GM19438 (cell line): ENCODE data around the gene TNFRSF8.
"Not testable (repeated sequence)": the region's sequence is repeated elsewhere in the genome, so short reads cannot be mapped to it uniquely, and the experiment has no call there.

Source experiments
- ATAC-seq: cut with Tn5 transposase; IDR thresholded peaks from one replicate; pipeline ENCODE4 v1.9.1; 2021; ENCODE audit warnings: low read depth; ENCODE audit not compliant: unreplicated experiment

The TNFRSF8 gene

DNA sequence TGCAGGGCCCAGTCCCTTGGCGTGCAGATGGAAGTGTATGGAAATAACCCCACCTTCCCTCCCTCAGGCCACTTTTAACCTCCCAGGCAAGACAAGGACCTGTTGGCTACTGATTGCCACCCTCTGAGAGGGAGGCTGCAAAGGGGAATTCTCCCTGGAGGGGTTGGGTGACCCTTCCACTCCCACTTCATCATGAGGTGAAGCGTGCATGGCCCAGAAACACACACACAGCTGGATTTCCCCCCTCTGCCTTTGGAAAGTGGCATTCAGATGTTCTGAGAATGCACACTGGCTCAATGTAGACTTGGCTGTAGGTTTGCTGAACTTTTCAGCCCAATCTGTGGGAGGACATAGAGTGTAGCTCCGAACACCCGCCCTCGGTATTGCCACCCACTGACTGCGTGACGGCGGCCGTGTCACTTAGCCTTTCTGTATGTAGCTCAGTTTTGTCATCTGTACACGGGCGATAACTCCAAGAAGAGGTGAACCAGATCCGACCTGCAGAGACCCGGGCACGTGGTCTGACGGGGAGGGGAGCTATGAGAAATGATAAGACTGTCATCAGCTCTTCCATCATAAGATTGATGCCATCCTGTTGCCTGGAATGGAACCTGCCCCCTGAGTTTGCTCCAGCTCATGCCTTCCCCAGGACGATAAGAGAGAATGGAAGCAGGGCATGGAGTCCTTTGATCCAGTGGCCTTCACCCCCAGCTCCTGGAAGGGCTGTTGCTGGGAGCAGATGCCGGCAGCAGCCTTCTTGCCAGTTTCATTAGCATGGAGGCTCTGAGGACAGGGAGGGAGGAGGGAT lies 24.5 kb upstream of the TNFRSF8 start:
- no peak for ATAC-seq

DNA sequence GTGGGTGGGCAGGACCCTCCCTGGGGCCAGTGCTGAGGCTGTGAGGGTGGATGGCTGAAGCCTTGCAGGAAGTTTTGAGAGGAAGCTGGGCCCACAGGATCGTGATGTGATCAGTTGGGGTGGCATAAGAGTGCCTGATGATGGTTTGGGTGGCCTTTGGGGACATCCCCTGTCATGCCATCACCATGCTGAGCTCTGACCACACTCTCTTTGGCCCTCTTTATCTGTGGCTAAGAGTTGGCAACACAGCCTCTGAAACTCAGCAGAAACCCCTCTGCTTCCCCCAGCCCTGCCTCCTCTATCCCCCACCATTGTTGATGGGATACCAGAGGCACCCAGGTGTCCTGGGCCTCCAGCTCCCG lies 24.0 kb upstream of the TNFRSF8 start:
- ATAC-seq = no peak

DNA sequence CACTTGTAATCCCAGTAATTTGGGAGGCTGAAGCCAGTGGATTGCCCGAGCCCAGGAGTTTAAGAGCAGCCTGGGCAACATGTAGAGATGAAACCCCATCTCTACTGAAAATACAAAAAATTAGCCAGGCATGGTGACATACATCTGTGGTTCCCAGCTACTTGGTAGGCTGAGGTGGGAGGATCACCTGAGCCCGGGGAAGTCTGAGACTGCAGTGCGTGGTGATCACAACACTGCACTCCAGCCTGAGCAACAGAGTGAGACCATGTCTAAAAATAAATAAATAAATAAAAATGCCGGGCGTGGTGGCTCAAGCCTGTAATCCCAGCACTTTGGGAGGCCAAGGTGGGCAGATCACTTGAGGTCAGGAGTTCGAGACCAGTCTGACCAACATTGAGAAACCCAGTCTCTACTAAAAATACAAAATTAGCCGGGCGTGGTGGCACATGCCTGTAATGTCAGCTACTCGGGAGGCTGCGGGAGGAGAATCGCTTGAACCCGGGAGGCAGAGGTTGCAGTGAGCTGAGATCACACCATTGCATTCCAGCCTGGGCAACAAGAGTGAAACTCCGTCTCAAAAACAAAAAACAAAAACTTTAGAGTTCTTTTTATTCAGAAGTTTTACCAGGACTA lies 23.2 kb upstream of the TNFRSF8 start:
- not testable (repeated sequence) for ATAC-seq

DNA sequence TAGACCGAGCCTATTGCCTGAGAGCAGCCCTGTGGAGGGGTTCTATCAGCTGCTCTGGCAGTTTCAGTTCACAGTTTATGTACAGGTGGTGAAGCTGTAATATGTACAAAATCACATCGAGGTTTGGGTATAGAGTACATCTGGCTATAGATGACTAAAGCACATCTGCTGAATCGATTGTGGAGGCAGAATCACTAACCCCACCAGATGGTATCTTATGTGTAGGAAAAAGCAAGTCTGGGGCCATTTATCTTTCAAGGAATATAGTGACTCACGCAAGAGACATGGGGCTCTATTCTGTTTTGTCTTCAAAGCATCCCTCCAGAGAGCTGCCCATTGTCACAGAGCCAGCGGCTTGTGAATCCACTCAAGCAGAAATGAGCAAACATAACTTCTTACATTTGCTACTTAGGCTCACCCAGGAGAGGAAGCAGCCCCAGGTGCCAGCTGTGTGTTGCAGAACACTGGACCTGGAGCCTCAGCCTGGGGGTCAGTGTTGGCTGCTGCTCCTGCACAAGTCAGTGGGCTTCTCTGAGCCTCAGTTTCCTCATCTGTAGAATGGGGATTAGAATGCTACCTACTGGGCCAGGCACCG lies 22.5 kb upstream of the TNFRSF8 start:
- ATAC-seq = peak; percentile 72

DNA sequence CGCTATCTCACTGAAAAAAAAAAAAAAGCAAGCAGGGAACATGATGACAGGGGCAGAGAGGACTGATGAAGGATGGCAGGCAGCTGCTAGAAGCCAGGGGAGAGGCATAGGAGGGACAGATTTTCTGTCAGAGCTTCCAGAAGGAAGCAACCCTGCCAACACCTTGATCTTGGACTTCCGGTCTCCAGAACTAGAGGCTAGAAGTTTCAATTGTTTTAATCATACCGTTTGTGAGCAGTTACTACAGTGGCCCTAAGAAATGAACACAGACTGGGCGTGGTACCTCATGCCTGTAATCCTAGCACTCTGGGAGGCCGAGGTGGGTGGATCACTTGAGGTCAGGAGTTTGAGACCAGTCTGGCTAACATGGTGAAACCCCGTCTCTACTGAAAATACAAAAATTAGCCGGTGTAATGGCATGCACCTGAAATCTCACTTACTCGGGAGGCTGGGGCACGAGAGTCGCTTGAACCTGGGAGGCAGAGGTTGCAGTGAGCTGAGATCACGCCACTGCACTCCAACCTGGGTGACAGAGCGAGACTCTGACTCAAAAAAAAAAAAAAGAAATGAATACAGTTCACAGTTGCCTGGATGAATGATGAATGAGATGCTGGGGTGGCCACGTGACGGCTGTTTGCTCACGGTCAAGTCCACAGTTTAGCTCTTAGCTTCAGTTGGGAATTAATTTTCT lies 18.8 kb upstream of the TNFRSF8 start:
- not testable (repeated sequence) for ATAC-seq

DNA sequence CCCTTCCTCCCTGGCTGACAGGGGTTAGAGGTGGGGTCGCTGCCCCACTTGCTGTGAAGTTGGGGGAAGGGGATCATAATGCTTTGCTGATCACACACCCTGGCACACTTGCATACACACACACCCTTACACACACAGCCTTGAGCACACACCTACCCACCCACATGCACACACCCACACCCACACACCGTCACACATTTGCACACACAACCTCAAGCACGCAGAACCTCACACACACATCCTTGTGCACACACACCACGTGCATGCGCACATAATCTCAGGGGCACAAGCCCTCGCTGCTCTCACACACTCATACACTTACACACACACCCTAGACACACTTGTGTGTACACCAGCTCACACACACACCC lies 16.4 kb upstream of the TNFRSF8 start:
- ATAC-seq = no peak

DNA sequence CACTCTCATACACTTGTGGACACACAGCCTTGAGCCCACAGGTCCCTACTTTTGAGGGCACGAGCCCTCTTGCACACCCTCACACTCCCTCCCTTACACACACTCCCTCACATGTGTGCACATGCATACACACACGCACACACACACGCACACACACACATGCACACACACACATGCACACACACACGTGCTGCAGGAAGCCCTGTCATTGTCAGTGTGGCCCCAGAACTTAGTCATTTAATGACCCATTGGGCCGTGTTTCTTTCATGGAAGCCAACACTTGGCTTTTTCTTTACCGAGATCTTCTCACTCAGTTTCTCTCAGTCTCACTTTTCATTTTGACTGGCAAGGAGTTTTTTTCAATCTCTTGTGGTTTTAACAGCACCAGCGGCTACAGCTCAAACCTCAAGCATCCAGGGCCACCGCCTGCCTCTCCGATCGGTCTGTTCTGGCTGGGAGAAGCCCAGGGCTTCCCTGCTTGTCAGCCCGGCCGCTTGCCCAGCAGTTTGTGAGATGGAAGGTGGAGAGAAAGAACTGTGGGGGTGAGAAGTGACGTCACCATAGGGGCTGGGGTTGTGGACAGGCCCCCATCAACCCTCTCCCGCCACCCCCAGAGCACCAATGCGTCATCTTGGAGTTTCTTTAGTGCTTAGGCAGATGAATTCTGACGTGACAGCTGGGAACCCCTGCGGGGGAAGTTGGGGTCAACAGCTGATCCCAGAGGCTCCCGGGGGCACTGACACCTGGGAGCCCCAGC lies 15.8 kb upstream of the TNFRSF8 start:
- ATAC-seq = peak; percentile 30

DNA sequence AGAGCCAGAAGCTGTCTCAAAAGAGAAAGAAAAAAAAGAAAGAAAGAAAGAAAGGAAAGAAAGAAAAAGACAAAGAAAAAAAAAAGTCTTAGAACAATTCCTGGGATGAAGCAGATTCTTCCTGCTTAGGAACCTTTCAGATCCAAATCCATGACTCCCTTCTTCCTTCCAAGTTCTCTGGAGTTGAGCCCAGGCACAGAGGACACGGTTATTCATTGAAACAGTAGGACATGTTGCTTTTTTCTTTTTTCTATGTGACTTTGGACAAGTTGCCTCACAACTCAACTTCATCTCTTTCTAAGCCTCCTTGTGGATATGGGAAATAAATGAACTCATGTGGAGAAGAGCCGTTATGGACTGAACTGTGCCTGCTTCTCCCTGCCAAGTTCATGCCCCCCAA lies 14.7 kb upstream of the TNFRSF8 start:
- no peak for ATAC-seq

DNA sequence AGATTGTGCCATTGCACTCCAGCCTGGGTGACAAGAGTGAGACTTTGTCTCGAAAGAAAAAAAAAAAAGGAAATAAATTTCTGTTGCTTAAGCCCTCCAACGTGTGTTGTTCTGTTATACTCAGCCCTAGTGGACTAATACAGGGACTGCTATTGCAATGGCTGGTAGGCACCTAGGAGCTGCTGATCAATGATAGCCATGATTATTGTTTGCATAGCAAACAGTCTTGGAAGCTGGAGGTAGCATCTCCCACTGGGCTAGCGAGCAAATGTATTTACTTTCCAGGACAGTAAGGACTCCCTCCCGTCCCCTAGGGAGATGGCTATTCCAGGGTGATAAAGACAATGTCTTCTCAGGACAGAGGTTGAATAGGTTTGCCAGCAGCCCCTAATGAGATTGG lies 13.5 kb upstream of the TNFRSF8 start:
- no peak for ATAC-seq

GRCh38 chr1:12051361-12051760 lies 11.7 kb upstream of the TNFRSF8 start:
- ATAC-seq = no peak

- ATAC-seq = peak; percentile 65
These were observed 11.0 kb upstream of the TNFRSF8 start for GRCh38 chr1:12052008-12052573.

DNA sequence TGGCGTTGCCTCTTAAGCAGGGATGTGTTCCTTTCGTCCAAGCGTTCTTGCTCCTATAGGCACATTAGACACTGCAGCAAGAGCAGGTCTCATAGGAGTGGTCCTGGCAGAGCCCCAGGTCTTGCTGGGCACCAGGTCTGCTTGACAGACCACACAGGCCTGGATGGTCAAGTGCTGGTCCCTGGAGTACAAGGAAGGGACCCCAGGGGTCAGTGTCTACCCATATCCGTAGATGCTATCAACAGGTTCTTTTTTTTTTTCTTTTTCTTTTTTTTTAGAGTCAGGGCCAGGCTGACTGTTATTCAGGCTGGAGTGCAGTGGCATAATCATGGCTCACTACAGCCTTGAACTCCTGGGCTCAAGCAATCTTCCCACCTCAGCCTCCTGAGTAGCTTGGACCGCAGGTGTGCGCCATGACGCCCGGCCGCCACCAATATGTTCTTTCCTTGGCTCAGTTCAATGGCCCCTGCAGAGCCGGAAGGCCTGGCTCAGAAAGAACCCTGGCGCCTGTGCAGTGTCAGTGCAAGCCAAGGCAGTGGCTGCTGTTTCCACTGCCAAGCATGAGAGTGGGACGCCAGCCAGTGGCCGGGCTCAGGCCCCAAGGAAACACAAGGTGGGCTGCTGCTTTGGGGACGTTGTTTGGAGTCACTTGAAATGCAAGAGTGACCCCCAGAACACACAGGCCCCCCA lies 10.0 kb upstream of the TNFRSF8 start:
- no peak for ATAC-seq

GRCh38 chr1:12053752-12054548 lies 9.2 kb upstream of the TNFRSF8 start:
- no peak for ATAC-seq

DNA sequence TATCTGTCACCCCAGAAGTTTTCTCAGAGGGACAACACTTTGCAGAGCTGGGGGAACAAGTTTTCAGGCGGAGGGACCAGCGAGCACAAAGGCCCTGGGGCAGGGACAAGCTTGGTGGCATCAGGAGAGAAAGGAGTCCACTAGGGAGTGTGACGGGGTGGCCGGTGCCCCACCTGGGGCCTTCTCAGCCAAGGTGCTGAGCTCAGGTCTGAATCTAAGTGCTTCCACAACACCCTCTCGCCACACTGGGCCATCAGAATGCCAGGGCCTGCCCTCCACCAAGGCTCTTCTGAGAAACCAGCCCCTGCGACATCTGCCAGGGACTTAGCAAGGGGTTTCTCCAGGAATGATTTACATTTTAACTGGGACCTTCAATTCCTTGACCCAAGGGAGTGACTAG lies 7.8 kb upstream of the TNFRSF8 start:
- ATAC-seq = no peak

DNA sequence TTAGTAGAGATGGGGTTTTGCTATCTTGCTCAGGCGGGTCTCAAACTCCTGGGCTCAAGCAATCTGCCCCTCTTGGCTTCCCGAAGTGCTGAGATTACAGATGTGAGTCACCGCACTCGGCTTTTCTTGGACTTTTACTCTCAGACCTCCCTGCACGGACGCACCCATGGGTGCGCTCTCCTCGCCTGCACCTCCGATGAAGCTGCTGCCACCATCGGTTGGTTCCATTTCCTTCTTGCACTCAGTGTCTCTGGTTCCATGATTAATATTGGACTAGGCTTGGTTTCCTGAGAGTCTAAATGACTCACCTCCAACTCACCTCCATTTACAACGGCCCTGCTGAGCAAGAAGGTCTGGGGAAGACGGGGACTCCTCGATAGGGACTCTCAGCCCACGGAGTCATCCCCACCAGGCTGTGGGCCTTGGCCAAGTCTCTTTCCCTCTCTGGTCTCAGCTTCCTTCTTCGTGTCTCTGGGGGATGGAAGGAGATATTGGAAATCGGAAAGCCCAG lies 6.7 kb upstream of the TNFRSF8 start:
- ATAC-seq = no peak

DNA sequence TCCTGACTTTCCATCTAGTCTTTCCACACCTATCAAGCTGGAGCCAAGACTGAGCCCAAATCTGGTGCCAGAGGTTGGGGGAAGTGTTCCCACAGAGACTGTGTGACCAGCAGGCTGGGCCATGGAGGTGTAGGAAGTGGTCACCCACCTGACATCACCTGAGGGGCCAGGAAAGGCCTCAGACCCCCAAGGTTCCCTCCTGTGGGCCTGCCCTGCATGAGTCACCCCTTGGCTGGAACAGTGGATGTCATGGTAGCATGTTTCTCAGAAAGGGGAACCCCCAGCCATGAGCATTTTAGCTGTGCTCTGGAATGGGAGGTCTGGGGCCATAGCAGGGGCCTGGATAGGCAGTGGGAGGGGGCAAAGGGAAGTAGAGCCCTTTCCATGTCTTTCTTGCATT lies 5.7 kb upstream of the TNFRSF8 start:
- no peak for ATAC-seq

DNA sequence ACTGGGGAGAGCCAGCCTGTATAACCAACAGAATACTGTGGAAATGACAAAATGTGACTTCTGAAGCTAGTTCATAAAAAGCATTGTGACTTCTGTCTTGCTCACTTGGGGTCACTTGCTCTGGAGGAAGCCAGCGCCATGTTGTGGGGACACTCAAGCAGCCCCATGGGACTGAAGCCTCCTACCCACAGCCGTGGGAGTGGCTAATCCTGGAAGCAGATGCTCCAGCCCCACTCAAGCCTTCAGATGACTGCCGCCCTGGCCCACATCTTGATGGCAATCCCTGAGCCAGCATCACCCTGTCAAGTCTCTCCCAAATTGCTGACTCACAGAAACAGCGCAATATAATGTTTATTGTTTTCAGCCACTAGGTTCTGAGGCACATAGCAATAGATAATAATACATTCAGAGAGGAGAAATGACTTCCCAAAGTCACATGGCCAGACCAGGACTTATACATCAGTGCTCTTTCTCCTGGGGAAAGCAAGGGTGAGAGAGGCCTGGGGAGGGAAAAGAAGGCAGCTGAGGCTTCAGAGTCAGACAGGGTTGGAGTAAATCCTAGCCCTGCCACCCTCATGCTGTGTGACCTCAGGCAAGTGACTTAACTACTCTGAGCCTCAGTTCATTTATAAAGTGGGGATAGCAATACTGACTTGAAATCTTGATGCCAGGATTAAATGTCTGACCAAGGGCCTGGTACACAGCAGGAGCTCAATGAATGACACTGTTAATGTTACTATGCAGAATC lies 5.0 kb upstream of the TNFRSF8 start:
- no peak for ATAC-seq

- no peak for ATAC-seq
These were observed 3.9 kb upstream of the TNFRSF8 start for GRCh38 chr1:12059226-12059625.
